Measurements from ENCODE around the gene EPHX1. TPM values are rescaled to one million over a fixed set of nuclear protein-coding genes. Genes with fewer than 3 reads are reported as not detected.
A peak's percentile ranks its signal among the peaks of the same experiment; 100 is the strongest.

EPHX1 gene
- total and polyA plus RNA-seq, 2 experiments from 2014 or later = 16.6 to 18.2 TPM

- Histone ChIP-seq H2AFZ (peak overlapping the region; percentile 36), H3K9ac (peak overlapping the region; percentile 29; the same call in 1 of the 2 replicates), H3K27me3 (replicated peaks; ENCODE audit: insufficient read depth) (no peaks in the 10 kb centered on the region), H3K27ac (peak overlapping the region; percentile 65), H3K36me3 (ENCODE audit: low read depth) (no peaks in the 10 kb centered on the region), H3K79me2 (ENCODE audit: insufficient read depth) (no peaks in the 10 kb centered on the region), H3K4me1 (ENCODE audit: insufficient read depth) (peaks cover 48% of the 10 kb centered on the region), H3F3A (ENCODE audit: insufficient read depth) (peaks cover 45% of the 10 kb centered on the region), H3K4me2 (ENCODE audit: unreplicated experiment) (peak overlapping the region; percentile 28), H3K9me3 (ENCODE audit: low read depth) (no peaks in the 10 kb centered on the region), H4K20me1 (ENCODE audit: insufficient read depth) (no peaks in the 10 kb centered on the region), H3K9me2 (ENCODE audit: insufficient read depth) (no peaks in the 10 kb centered on the region), H3K4me3 (no peak overlapping the region)
- WGBS, 2 experiments (ENCODE audit: low coverage in 1 of 2, low lambda C conversion rate in 2 of 2, missing lambda C conversion rate in 2 of 2) = 21 to 27% methylated on average over 5 of the region's 5 CpGs
- in situ Hi-C loops (cut with MboI) = no loop called here
- peak; percentile 71 for DNase-seq
- TF ChIP-seq EZH2 (IDR thresholded peaks at IDR 0.05; ENCODE audit: insufficient read depth, poor library complexity, severe bottlenecking) (no peak), EZH2phosphoT487 (IDR thresholded peaks at IDR 0.05; ENCODE audit: insufficient read depth, low read depth) (no peak)
Measured at GRCh38 chr1:225762444-225762843, 47.5 kb upstream of the EPHX1 start.

GRCh38 chr1:225763716-225764548, 46.0 kb upstream of the EPHX1 start:
- no peaks in the 10 kb centered on the region for H3K79me2 ChIP-seq (ENCODE audit: insufficient read depth)
- no peaks in the 10 kb centered on the region for H3K9me2 ChIP-seq (ENCODE audit: insufficient read depth)
- H3K9ac ChIP-seq = peak overlapping the region; percentile 29; the same call in 1 of the 2 replicates
- H3K36me3 ChIP-seq (ENCODE audit: low read depth) = no peaks in the 10 kb centered on the region
- peak overlapping the region; percentile 51 for H2AFZ ChIP-seq
- H3K4me2 ChIP-seq (ENCODE audit: unreplicated experiment) = peak overlapping the region; percentile 19
- H3K9me3 ChIP-seq (ENCODE audit: low read depth) = no peaks in the 10 kb centered on the region
- WGBS, 2 experiments (ENCODE audit: low coverage in 1 of 2, low lambda C conversion rate in 2 of 2, missing lambda C conversion rate in 2 of 2) = 28 to 36% methylated on average over 9 of the region's 9 CpGs
- peak overlapping the region; percentile 39 for H3K27ac ChIP-seq
- H3F3A ChIP-seq (ENCODE audit: insufficient read depth) = peaks cover 55% of the 10 kb centered on the region
- peak; percentile 49 for DNase-seq
- H3K4me3 ChIP-seq = no peak overlapping the region
- peaks cover 63% of the 10 kb centered on the region for H3K4me1 ChIP-seq (ENCODE audit: insufficient read depth)
- TF ChIP-seq EZH2phosphoT487 (IDR thresholded peaks at IDR 0.05; ENCODE audit: insufficient read depth, low read depth) (no peak), EZH2 (IDR thresholded peaks at IDR 0.05; ENCODE audit: insufficient read depth, poor library complexity, severe bottlenecking) (no peak)
- H4K20me1 ChIP-seq (ENCODE audit: insufficient read depth) = no peaks in the 10 kb centered on the region
- in situ Hi-C loops (cut with MboI) = no loop called here
- no peaks in the 10 kb centered on the region for H3K27me3 ChIP-seq (replicated peaks; ENCODE audit: insufficient read depth)

GRCh38 chr1:225765982-225766674, 43.8 kb upstream of the EPHX1 start:
- Histone ChIP-seq H3K9ac (peak overlapping the region; percentile 72), H3F3A (ENCODE audit: insufficient read depth) (peaks cover 55% of the 10 kb centered on the region), H3K79me2 (ENCODE audit: insufficient read depth) (no peaks in the 10 kb centered on the region), H4K20me1 (ENCODE audit: insufficient read depth) (no peaks in the 10 kb centered on the region), H3K4me3 (peak overlapping the region; percentile 56), H3K36me3 (ENCODE audit: low read depth) (no peaks in the 10 kb centered on the region), H3K9me3 (ENCODE audit: low read depth) (no peaks in the 10 kb centered on the region), H2AFZ (no peak overlapping the region), H3K4me2 (ENCODE audit: unreplicated experiment) (peak overlapping the region; percentile 84), H3K4me1 (ENCODE audit: insufficient read depth) (peaks cover 62% of the 10 kb centered on the region), H3K27me3 (replicated peaks; ENCODE audit: insufficient read depth) (no peaks in the 10 kb centered on the region), H3K27ac (peak overlapping the region; percentile 87), H3K9me2 (ENCODE audit: insufficient read depth) (no peaks in the 10 kb centered on the region)
- TF ChIP-seq EZH2 (IDR thresholded peaks at IDR 0.05; ENCODE audit: insufficient read depth, poor library complexity, severe bottlenecking) (no peak), EZH2phosphoT487 (IDR thresholded peaks at IDR 0.05; ENCODE audit: insufficient read depth, low read depth) (no peak)
- no peak for DNase-seq
- in situ Hi-C loops (cut with MboI) = no loop called here
- 96 to 99% methylated on average over 6 of the region's 6 CpGs for WGBS, 2 experiments (ENCODE audit: low coverage in 1 of 2, low lambda C conversion rate in 2 of 2, missing lambda C conversion rate in 2 of 2)

GRCh38 chr1:225766967-225767633, 42.8 kb upstream of the EPHX1 start:
- H3F3A ChIP-seq (ENCODE audit: insufficient read depth) = peaks cover 45% of the 10 kb centered on the region
- H4K20me1 ChIP-seq (ENCODE audit: insufficient read depth) = no peaks in the 10 kb centered on the region
- H3K9ac ChIP-seq = peak overlapping the region; percentile 72
- peak; percentile 97 for DNase-seq
- 0 to 4% methylated on average over 8 of the region's 8 CpGs for WGBS, 2 experiments (ENCODE audit: low coverage in 1 of 2, low lambda C conversion rate in 2 of 2, missing lambda C conversion rate in 2 of 2)
- TF ChIP-seq EZH2 (IDR thresholded peaks at IDR 0.05; ENCODE audit: insufficient read depth, poor library complexity, severe bottlenecking) = no peak
- TF ChIP-seq EZH2phosphoT487 (IDR thresholded peaks at IDR 0.05; ENCODE audit: insufficient read depth, low read depth) = 0 out of 2 replicates have a peak, but pooled peaks have one; percentile 50
- no peaks in the 10 kb centered on the region for H3K9me2 ChIP-seq (ENCODE audit: insufficient read depth)
- peak overlapping the region; percentile 56 for H3K4me3 ChIP-seq
- peak overlapping the region; percentile 62 for H2AFZ ChIP-seq
- H3K9me3 ChIP-seq (ENCODE audit: low read depth) = no peaks in the 10 kb centered on the region
- H3K27me3 ChIP-seq (replicated peaks; ENCODE audit: insufficient read depth) = no peaks in the 10 kb centered on the region
- no peaks in the 10 kb centered on the region for H3K79me2 ChIP-seq (ENCODE audit: insufficient read depth)
- in situ Hi-C loops (cut with MboI) = no loop called here
- H3K27ac ChIP-seq = peak overlapping the region; percentile 87
- H3K4me1 ChIP-seq (ENCODE audit: insufficient read depth) = peaks cover 55% of the 10 kb centered on the region
- peak overlapping the region; percentile 84 for H3K4me2 ChIP-seq (ENCODE audit: unreplicated experiment)
- H3K36me3 ChIP-seq (ENCODE audit: low read depth) = no peaks in the 10 kb centered on the region
